IMR-90 (cell line): ENCODE data around the gene TRIM66. TPM values are rescaled to one million over a fixed set of nuclear protein-coding genes. Genes with fewer than 3 reads are reported as not detected.

Source experiments
- ATAC-seq: fragments of 200-7000 bp; cut with Tn5 transposase; 2 replicates; pipeline ENCODE4 v1.9.1; 2020; ENCODE audit warnings: low read depth, mild to moderate bottlenecking, moderate library complexity
- BruUV-seq: library from RNA; stranded (reverse); fragments of 400-500 nt; replicated peaks from 2 replicates; lab custom pipeline; 2021; lab: Mats Ljungman, UMichigan
- CTCF ChIA-PET: fragments of 300-600 bp; formaldehyde crosslinking; extraction: SDS; loops from one replicate; lab custom pipeline; 2021; ENCODE audit warnings: antibody characterized with exemption; lab: Yijun Ruan, JAX
- POLR2A ChIA-PET: fragments of 300-600 bp; sonication (Branson Sonifier 250); formaldehyde crosslinking; loops from one replicate; lab custom pipeline; 2022; ENCODE audit warnings: antibody characterized with exemption; ENCODE audit not compliant: unreplicated experiment; lab: Charles Lee
- DNase-seq: peaks from one replicate; pipeline ENCODE4 v3.0.0; 2013
- H2AFZ ChIP-seq: replicated peaks from 2 replicates; pipeline ENCODE3; 2013; ENCODE audit warnings: low read length, mild to moderate bottlenecking; ENCODE audit not compliant: poor library complexity
- H2AK5ac ChIP-seq: 2 replicates; pipeline ENCODE4 v1.6.1; 2013; ENCODE audit warnings: low read depth, low read length, inconsistent platforms
- H2AK9ac ChIP-seq: replicated peaks from 2 replicates; pipeline ENCODE3; 2013; ENCODE audit warnings: mild to moderate bottlenecking, low read depth, low read length, moderate library complexity; ENCODE audit not compliant: poor library complexity
- H2BK120ac ChIP-seq: 2 replicates; pipeline ENCODE4 v1.6.1; 2013; ENCODE audit warnings: low read depth, low read length, inconsistent platforms
- H2BK15ac ChIP-seq: 3 replicates; pipeline ENCODE4 v1.6.1; 2013; ENCODE audit warnings: low read depth, low read length, inconsistent platforms
- H2BK20ac ChIP-seq: 2 replicates; pipeline ENCODE4 v1.6.1; 2013; ENCODE audit warnings: low read depth, mild to moderate bottlenecking, inconsistent platforms, low read length, moderate library complexity
- H2BK5ac ChIP-seq: 2 replicates; pipeline ENCODE4 v1.6.1; 2013; ENCODE audit warnings: mild to moderate bottlenecking, low read depth, low read length, inconsistent platforms; ENCODE audit not compliant: poor library complexity, severe bottlenecking
- H3K14ac ChIP-seq: replicated peaks from 2 replicates; pipeline ENCODE4 v1.6.1; 2013; ENCODE audit warnings: low read depth, low read length, inconsistent platforms
- H3K18ac ChIP-seq: 2 replicates; pipeline ENCODE4 v1.6.1; 2013; ENCODE audit warnings: low read depth, low read length, control low read depth
- H3K23ac ChIP-seq: 2 replicates; pipeline ENCODE4 v1.6.1; 2013; ENCODE audit warnings: low read depth, low read length, inconsistent platforms
- H3K27ac ChIP-seq: 2 replicates; pipeline ENCODE4 v1.5.1; 2013; ENCODE audit warnings: mild to moderate bottlenecking, control low read depth, low read length; ENCODE audit not compliant: insufficient read depth
- H3K27me3 ChIP-seq: 2 replicates; pipeline ENCODE4 v1.6.1; 2013; ENCODE audit warnings: low read length; ENCODE audit not compliant: control insufficient read depth, insufficient read depth
- H3K36me3 ChIP-seq: 2 replicates; pipeline ENCODE4 v1.6.1; 2013; ENCODE audit warnings: low read length, mixed read lengths; ENCODE audit not compliant: control insufficient read depth, insufficient read depth
- H3K4ac ChIP-seq: 2 replicates; pipeline ENCODE4 v1.6.1; 2013; ENCODE audit warnings: low read depth, low read length, inconsistent platforms
- H3K4me1 ChIP-seq: 2 replicates; pipeline ENCODE4 v1.6.1; 2013; ENCODE audit warnings: low read length, mixed read lengths; ENCODE audit not compliant: control insufficient read depth, insufficient read depth
- H3K4me2 ChIP-seq: 2 replicates; pipeline ENCODE4 v1.6.1; 2013; ENCODE audit warnings: low read depth, mild to moderate bottlenecking, control low read depth, low read length, moderate library complexity
- H3K4me3 ChIP-seq: 2 replicates; pipeline ENCODE4 v1.5.1; 2013; ENCODE audit warnings: low read depth, mild to moderate bottlenecking, control low read depth, low read length, moderate library complexity; ENCODE audit not compliant: insufficient read depth
- H3K56ac ChIP-seq: 2 replicates; pipeline ENCODE4 v1.6.1; 2013; ENCODE audit warnings: low read length, inconsistent platforms; ENCODE audit not compliant: insufficient read depth; ENCODE audit errors: extremely low read depth
- H3K79me1 ChIP-seq, 2 experiments: 2 replicates each; pipeline ENCODE4 v1.6.1; 2013; ENCODE audit warnings: low read length in 2 of 2, inconsistent platforms in 1 of 2, low read depth in 1 of 2
- H3K9ac ChIP-seq: 2 replicates; pipeline ENCODE4 v1.6.1; 2013; ENCODE audit warnings: low read depth, low read length, control low read depth
- H3K9me1 ChIP-seq: 2 replicates; pipeline ENCODE4 v1.6.1; 2013; ENCODE audit warnings: low read length, inconsistent platforms; ENCODE audit not compliant: insufficient read depth
- H3K9me3 ChIP-seq: 2 replicates; pipeline ENCODE4 v1.6.1; 2013; ENCODE audit warnings: low read length; ENCODE audit not compliant: control insufficient read depth, insufficient read depth
- H4K20me1 ChIP-seq: 2 replicates; pipeline ENCODE4 v1.6.1; 2013; ENCODE audit warnings: low read length, inconsistent platforms; ENCODE audit not compliant: insufficient read depth
- H4K5ac ChIP-seq: 2 replicates; pipeline ENCODE4 v1.6.1; 2013; ENCODE audit warnings: mild to moderate bottlenecking, low read depth, low read length, control low read depth
- H4K8ac ChIP-seq, 2 experiments: 2 replicates each; pipeline ENCODE4 v1.6.1; 2013; ENCODE audit warnings: low read depth in 2 of 2, low read length in 2 of 2, control low read depth in 1 of 2, inconsistent platforms in 1 of 2
- H4K91ac ChIP-seq: 2 replicates; pipeline ENCODE4 v1.6.1; 2013; ENCODE audit warnings: low read depth, low read length, inconsistent platforms; ENCODE audit not compliant: insufficient read depth
- RCOR1 ChIP-seq: IDR thresholded peaks from 2 replicates; pipeline ENCODE4 v1.6.1; 2012; ENCODE audit warnings: mild to moderate bottlenecking, low read length, improper control_type of control experiment; ENCODE audit not compliant: insufficient replicate concordance
- USF2 ChIP-seq: fragments of 150-350 bp; IDR thresholded peaks from 2 replicates; pipeline ENCODE4 v1.6.1; 2017; ENCODE audit warnings: mild to moderate bottlenecking, antibody characterized with exemption, low read length, low read depth
- WGBS, 2 experiments: methylation state at CpG; one replicate each; pipeline versions ENCODE4 v1.1.5 to v1.1.7; 2013; ENCODE audit warnings: missing lambda C conversion rate in 2 of 2; ENCODE audit not compliant: insufficient read length in 1 of 2; ENCODE audit errors: extremely low coverage in 2 of 2; 5-methylcytosine and 5-hydroxymethylcytosine counted together
- dilution Hi-C: fragments of 300-500 bp; cut with HindIII; formaldehyde crosslinking; loops from one replicate; pipeline ENCODE4 v1.14.3; 2018; ENCODE audit warnings: low sequenced_read_pairs; ENCODE audit not compliant: unreplicated experiment
- in situ Hi-C: fragments of 300-500 bp; cut with MboI; formaldehyde crosslinking; loops from 3 replicates; pipeline ENCODE4 v1.14.3; 2019; ENCODE audit warnings: low sequenced_read_pairs, inconsistent platforms, mixed read lengths
- intact Hi-C: fragments of 100-400 bp; cut with micrococcal nuclease; formaldehyde crosslinking; loops from 2 replicates; pipeline ENCODE4 v1.10.0; 2022
- polyA plus RNA-seq, 3 experiments: library from polyadenylated mRNA; depleted of rRNA; stranded (reverse); fragments of >200 nt; gene quantifications; 2 replicates each; pipeline ENCODE4 v1.2.3, GENCODE V29; 2012; ENCODE audit warnings: low replicate concordance in 1 of 3
- total RNA-seq: library from RNA; depleted of rRNA; stranded (reverse); fragments of >200 nt; gene quantifications from 2 replicates; pipeline ENCODE4 v1.2.3, GENCODE V29; 2012

The TRIM66 gene
- total and polyA plus RNA-seq, 2 of the 4 experiments (the other 2 are of a cell fraction) = 4.4 to 5.0 TPM

DNA sequence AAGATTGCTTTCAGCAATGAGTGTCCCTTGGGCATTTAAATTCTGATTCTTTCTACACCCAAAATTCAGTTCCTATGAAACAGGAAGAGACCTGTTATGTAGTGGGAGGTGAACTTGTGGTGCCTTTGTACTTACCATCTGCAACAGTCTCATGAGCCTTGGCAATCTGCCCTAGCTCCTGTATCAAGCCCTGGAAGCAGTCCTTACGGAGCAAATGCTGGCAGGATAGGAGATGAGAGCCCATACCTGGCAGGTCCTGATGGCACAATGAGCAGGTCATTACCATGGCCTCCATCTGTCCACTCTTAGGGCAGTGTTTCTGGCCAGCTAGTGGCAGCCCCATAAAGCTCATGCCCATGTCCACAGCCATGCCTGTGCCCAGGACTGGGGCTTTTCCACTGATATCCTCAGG lies 10.8 kb downstream of the TRIM66 start:
- POLR2A ChIA-PET = interaction anchor here (0.9 to 1.2 kb wide), 2 partner anchors 11 to 17 kb away, joined by 4 read pairs; partner anchors contain the start of genes RPL27A and TRIM66
- no TSS peak for BruUV-seq
- peak overlapping the region; percentile 68 for H2AK9ac ChIP-seq
- H3K4me2 ChIP-seq = peak overlapping the region; percentile 11
- peaks cover 11% of the 10 kb centered on the region for H3K4me1 ChIP-seq
- H2BK5ac ChIP-seq = peak overlapping the region; percentile 85
- CTCF ChIA-PET = interaction anchor here (1.0 kb wide), 1 partner anchor 40 kb away, joined by 4 read pairs; no protein-coding TSS in a partner anchor
- peak overlapping the region; percentile 80 for H3K4ac ChIP-seq
- H3K23ac ChIP-seq = peak overlapping the region; percentile 29; the same call in 1 of the 2 replicates
- H3K9ac ChIP-seq = peak overlapping the region; percentile 18
- H3K79me1 ChIP-seq = no peaks in the 10 kb centered on the region; a peak in 1 of 4 replicates
- H3K4me3 ChIP-seq = no peak overlapping the region
- intact Hi-C loops = no loop called here
- H3K27me3 ChIP-seq = no peaks in the 10 kb centered on the region
- peak overlapping the region; percentile 16 for H4K5ac ChIP-seq
- TF ChIP-seq USF2 (no peak), RCOR1 (peak; percentile 2)
- peak overlapping the region; percentile 61 for H2AFZ ChIP-seq
- H4K20me1 ChIP-seq = no peaks in the 10 kb centered on the region
- H3K14ac ChIP-seq = peak overlapping the region; percentile 75
- dilution Hi-C loops = no loop called here
- peak overlapping the region; percentile 34 to 63 for H4K8ac ChIP-seq
- H2BK20ac ChIP-seq = peak overlapping the region; percentile 78
- no CpG with 5 or more reads among the region's 1 CpG for WGBS, 2 experiments
- H3K27ac ChIP-seq = peak overlapping the region; percentile 49
- in situ Hi-C loops = no loop called here
- no peaks in the 10 kb centered on the region for H3K36me3 ChIP-seq
- ATAC-seq (no peak; the same call in 1 of the 2 replicates), DNase-seq (peak; percentile 87)
- H2BK15ac ChIP-seq = peak overlapping the region; percentile 83; the same call in 2 of the 3 replicates
- H4K91ac ChIP-seq = peak overlapping the region; percentile 83
- peak overlapping the region; percentile 64 for H2BK120ac ChIP-seq
- H2AK5ac ChIP-seq = peak overlapping the region; percentile 90
- no peak overlapping the region for H3K56ac ChIP-seq
- H3K18ac ChIP-seq = peak overlapping the region; percentile 25
- peaks cover 11% of the 10 kb centered on the region for H3K9me1 ChIP-seq
- no peaks in the 10 kb centered on the region for H3K9me3 ChIP-seq
